Left kidney (tissue), 2 donors: Measurements from ENCODE around the gene CPEB3. TPM values are rescaled to one million over a fixed set of nuclear protein-coding genes. Genes with fewer than 3 reads are reported as not detected.
"Not testable (repeated sequence)": the region's sequence is repeated elsewhere in the genome, so short reads cannot be mapped to it uniquely, and the experiment has no call there.

Source experiments
- DNase-seq: peaks from one replicate; pipeline ENCODE4 v3.0.0-alpha.2; 2013
- polyA plus RNA-seq: library from polyadenylated mRNA; unstranded; fragments of 120-200 nt; gene quantifications from one replicate; pipeline ENCODE4 v1.2.1, GENCODE V29; 2013; ENCODE audit not compliant: insufficient read length

CPEB3 gene
- polyA plus RNA-seq, 1 donor = 3.3 TPM

DNA sequence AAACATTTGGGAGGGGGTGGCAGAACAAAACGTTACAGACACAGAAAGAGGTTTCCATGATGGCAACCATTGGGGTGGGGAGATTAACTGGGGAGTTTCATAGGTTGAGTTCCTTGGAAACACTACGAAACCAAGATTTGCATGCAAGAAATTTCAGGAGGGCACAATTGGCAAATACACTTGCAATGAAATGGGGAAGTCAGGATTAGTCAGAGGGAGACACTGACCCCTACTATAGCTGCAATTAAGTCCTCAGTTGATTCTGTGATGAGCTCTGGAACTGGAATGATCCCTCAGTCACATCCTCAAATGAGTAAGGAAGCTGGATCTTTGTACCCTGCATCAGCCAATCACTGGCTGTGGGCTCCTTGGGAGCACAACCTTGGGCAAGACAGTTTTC lies 22.1 kb downstream of the CPEB3 start:
- DNase-seq = no peak

DNA sequence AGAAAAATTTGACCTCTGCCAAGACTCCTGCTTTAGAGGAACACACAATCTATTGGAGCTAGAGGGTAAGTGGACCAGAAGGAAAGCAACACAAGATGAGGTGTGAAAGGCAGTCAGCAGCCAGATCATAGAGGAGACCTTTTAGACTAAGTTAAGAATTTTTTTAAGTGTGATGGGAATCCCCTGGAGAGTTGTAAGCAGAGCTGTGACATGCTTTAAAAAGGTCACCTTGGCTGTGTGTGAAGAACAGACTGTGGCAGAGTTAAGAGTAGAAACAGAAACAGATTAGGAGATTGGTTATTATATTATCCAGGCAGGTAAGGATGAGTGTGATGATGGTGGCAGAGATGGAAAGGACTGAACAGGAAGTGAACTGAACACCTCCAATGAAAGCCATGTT lies 23.5 kb downstream of the CPEB3 start:
- no peak for DNase-seq

DNA sequence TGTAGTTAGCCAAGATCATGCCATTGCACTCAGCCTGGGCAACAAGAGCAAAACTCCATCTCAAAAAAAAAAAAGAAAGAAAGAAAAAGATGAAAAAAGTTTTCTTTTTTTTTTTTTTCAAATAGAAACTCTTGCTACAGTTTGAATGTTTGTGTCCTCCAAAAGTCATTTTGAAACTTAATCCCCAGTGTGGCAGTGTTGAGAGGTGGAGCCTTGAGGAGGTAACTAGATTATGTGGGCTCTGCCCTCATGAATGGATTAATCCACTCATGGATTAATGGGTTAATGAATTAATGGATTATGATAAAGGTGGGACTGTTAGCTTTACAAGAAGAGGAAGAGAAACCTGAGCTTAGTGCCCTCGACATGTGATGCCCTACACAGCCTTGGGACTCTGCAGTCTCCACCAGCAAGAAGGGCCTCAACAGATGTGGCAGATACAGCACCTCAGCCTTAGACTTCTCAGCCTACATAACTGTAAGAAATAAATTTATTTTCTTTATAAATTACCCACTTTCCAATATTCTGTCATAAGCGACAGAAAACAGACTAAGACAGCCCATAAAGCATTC lies 25.1 kb downstream of the CPEB3 start:
- DNase-seq = no peak

DNA sequence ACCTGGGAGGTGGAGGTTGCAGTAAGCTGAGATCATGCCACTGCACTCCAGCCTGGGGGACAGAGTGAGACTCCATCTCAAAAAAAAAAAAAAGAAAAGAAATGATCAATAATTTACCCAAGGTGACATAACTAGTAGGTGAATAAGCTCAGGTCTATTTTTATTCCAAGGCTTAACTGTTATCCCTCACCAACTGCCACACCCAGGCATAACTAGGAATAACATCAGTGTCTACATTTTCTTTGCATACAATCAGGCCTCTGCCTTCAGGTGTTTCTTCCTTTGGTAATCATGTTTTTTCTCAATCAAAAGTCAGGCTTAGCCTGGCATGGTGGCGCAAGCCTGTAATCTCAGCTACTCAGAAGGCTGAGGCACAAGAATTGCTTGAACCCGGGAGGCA lies 26.6 kb downstream of the CPEB3 start:
- DNase-seq = no peak

DNA sequence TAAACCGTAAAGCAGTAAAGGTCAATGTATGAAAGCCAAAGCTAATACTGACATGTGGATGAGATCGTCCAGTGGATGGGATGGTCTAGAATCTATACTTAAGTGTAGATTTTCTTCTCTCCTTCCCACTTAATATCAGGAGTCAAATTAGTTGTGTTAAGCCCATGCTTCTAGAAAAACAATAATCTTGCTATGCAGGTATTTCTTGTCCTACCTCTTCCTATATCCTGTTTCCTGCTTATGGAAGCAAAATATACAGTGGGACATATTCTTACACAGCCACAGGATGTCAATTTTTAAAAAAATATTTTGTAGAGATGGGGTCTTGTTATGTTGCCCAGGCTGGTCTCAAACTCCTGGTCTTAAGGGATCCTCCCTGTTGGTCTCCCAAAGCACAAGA lies 27.5 kb downstream of the CPEB3 start:
- DNase-seq = no peak

DNA sequence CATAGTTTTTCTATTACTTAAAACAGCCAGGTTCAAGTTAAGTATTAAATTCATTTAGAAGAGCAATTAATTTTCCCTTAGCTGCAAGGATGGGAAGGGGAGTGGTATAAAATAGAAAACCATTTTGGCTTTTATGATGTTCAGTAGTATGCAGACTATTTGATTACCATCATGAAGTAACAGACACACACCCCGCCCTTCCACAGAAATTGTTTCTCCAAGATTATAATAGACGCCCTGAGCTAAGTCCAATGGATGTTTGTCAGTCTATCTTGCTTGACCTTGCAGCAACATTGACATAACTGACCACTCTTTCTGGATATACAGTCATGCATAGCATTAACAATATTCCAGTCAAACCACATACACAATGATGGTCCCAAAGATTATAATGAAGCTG lies 42.3 kb downstream of the CPEB3 start:
- no peak for DNase-seq

DNA sequence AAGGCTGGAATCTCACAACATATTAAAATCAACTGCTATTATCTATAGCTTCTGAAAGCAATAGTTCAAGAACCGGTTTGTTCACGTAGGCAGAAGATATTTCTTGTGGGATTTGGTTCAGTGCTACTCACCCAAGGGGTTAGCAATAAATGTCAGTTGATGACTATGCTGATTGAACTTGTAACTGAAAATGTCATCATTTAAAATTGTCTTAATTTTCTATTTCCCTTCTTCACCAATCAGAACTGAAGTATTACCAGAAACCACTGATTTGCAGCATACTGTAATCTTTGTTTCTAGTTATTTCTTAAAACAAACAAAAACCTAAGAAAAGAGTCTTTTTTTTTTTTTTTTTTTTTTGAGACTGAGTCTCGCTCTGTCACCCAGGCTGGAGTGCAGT lies 46.1 kb downstream of the CPEB3 start:
- no peak for DNase-seq

DNA sequence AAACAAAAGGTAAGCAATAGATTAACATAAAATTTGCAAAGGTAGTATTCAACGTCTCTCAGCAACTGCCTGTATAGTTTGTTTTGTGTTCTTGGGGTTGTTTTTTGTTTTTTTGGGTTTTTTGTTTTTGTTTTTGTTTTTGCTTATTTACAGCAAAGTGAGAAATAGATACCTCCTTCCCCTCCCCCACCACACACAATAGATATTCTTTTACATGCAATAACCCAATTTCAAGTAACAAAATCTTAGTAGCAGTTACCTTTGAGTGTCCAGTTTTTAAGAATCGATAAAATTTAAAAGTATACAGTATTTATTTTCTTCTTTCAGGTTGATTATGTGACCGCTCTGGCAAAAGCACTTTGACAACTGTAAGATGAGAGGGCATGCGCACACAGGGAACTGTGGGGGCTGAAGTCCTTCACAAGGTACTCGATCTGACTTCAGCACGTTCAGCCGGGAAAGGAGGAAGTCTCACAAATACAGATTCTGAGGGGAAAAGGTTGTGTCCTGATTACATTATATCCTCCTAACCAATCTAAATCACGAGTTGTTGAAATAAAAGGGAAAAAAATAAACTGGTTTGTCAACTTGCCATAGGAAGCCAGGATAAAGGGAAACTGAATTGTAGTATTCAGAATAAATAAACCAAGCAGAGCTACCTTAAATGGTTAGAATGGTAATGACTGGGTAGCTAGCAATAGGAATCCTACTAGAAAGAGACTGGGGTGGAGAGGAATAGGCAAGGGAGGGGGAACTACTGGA lies 47.8 kb downstream of the CPEB3 start:
- DNase-seq = peak; percentile 56

DNA sequence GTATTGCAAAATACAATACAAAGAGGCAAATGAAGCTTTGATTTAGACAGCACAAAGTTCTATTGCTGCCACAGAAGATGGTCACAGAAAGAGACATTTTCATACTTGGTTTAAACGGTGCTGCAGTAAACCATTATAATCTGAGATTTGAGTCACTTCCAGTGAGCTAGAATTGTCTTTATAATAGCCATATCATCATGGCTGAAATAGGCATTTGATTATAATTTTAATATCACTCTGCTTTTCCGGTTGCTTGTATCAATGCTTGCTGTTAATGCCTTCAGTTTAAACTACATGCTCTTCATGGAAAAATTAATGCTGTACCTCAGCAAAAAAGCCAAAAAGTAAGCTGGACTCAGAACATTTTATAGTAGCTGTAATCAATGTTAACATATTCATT lies 48.5 kb downstream of the CPEB3 start:
- DNase-seq = no peak

DNA sequence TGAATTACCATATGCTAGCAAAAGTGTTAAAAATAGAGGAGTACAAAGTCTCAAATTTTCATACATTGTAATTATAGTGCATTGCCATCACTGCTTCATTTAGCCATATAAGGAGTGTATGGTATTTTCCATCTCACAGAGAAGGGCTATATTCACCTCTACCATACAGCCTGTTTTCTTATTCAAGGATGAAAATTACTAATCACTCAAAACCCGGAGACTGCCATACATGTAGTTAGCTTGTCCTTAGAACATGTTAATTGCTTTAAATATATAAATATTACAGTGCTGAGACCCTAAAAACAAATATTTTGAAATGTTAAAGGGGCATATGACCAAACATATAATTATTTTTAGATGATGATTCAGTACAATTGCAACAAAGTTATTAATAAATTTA lies 49.4 kb downstream of the CPEB3 start:
- DNase-seq = no peak

DNA sequence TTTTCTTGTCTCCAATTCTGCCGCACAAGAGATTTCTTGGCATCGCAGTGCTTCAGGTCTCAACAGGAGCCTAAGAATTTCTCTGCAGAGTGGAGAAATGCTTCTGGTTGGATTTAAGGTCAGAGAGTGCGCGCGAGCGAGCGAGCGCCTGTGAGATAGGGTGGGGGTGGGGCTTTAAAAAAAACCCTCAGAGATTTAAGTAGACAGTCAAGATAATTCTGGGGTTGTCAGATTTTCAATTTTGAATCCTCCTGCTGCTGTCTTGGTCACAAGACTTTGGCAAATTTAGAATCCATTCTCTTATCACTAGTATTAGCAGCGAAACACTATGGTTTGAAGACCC lies 49.7 kb downstream of the CPEB3 start:
- peak; percentile 33 for DNase-seq

DNA sequence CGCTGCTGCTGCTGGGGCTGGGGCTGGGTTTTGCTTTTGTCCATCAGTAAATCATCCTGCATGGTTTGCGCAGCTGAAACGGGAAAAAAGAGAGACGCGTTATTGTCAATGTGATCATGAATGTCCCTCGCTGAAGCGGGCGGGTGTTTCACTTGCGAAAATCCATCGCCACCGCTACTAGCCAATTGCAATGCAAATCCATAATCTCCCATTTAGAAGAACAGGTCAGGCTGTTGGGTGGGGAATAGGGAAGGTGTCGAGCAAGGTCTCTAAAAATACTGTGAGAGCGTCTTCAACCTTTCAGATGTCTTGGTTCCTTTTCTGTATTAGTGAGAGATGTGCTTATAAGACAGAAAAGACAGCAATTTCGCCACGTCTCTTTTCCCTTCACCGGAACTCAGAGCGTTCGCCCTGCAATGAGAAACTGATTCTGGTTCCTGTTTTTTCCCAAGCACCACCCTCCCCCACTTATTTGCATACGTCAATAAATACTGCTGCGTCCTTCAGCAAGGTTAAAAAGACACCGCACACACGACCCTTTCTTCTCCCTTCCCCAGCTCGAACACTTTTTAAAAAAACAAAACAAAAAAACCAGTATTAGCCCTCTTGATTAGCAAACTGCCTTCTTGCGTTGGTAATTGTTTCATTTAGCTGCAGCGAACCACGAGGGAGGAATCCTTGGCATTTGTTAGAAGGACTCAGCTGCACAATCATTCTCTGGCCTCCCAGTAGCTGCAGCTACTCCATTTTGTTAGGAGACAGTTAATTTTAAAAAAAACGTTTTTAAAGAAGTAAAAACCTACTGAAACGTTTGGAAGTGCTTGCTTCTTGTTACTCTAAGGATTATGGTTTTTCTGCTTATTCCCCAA lies 50.4 kb downstream of the CPEB3 start:
- peak; percentile 73 for DNase-seq

DNA sequence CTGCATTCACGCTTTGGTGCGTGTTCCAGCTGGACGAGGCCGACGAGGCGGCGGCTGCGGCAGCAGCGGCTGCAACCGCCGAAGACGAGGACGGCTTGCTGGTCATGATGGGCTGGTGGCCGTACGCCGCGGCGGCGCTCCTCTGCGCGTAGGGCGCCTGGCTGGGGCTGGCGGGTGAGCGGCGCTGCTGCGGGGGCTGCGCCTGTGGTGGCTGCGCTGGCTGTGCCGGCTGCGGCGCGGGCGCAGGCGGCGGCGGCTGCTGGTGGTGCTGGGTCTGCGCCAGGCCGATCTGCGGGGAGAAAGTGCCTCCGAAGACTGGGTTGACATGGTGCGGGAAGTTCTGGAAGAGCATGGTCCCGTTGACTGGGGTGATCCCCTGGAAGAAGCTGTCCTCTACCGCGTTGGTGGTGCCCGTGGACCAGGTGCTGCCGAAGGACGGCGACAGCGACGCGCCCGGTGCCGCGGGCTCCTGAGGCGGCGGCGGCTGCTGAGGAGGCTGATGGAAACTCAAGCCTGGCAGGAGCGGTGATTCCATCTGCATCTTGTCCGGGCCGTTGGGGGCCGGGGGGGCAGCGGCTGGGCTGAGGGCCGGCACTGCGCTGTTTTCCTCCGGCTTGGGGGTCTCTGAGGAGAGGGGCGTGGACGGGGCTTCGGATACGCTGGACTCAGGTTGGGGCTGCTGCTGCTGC lies 51.1 kb downstream of the CPEB3 start:
- DNase-seq = peak; percentile 43

DNA sequence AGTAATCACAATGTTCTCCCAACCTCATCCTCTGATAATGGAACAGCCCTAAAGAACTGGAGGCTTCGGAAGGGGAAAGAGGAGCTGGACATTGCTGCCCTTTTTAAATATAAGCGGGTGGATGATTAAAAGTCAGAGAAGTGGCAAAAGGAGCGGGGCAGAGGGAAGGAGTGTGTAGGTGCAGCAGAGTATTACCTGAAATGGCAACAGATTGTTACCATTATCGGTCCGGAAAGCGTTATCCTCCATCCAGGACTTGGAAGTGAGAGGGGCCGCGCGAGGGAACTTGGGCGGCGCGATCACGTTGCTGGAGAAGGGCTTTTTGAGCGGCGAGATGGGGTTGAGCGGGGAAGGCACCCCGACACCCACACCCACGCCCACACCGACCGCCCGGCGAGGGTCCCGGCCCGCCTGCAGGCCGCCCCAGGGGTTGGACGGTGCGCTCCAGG lies 51.7 kb downstream of the CPEB3 start:
- DNase-seq = no peak

DNA sequence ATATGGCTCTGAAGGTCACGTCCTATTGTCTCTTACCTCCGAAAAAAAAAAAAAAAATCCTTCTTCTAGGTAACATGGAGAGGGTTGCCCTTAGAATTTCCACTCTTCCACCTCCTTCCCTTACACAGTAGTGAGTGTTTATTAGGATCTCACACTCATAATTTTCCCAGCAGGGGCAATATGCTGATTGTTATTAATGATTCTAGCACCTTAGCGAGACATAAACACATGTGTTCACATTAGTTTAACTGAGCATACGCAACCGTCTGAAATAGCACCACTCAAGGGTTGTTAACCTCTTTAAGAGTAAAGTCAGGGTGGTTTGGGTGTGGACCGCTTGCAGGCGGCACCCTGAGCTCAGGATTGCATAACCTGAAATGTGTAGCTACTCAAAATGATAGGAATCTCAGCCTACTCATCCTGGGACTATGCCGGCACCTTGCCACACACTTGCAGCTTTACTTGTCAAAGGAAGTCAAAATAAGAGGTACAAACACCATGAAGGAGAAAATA lies 52.2 kb downstream of the CPEB3 start:
- no peak for DNase-seq

DNA sequence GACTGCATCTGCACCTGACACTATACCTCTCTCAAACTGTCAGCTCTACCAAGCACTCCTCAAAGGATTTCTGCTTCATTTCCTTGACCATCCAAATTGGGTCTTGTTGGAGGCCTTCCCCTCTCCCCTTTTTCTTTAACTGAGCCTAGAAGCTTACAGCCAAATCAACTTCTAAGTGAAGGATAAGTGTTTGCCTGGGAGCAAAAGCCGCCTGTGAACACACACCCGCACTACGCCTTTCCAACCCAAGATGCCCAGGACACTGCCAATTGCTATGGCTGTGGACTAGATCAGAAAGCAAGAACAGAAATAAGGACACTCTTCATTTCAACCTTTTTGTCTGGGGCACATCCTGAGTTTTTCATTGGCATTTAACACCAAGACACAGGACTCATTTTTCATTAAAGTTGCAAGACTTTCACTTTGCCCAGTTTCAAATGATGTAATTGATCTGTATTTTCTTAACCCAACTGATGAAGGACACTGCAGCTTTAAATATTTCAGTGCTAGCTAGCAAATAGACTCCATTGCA lies 52.8 kb downstream of the CPEB3 start:
- no peak for DNase-seq

DNA sequence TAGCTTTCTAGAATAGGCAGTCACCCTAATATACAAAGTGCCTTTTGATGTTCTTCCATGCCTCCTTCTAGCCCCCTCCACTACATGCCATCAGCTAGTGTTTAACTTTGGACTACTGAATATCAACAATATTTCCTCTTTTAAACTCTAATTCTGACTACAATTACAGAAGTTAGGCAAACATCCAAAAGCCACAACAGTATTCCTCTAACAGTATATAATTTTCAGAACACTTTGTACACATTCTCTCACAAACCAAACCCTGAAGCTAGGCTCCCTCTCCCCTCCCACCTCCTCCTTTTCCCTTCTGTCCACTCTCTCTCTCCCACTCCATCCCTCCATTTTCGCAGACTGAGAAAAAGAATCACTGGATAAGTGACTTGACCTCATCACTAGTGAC lies 59.7 kb downstream of the CPEB3 start:
- no peak for DNase-seq

DNA sequence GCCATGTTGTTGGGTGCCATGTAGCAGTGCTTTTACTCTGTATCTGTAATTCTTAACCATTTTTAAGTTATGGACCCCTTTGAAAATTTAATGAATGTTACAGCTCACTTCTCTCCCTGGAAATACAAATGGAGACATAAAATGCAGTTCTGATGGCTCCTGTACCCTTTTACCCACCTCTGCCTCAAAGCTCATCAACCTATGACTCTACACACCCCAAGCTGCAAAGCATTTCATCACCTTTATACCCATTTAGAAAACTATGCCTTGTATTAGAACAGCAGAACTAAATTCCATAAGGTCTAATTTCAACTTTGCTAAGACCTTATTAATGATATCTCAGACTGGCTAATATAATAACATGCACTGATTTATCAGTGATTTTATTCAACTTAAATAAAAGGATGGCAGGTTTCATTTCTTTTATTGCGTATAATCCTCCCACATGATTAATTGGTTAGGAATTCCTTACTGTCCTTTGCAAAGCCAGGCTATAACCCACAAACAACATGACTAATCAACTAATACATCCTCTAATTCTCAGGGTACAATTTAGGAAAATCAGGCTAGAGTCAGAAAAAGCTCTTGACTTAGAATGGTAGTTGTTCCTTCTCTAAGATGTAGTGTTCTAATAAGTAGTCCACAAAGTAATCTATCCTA lies 68.1 kb downstream of the CPEB3 start:
- no peak for DNase-seq

DNA sequence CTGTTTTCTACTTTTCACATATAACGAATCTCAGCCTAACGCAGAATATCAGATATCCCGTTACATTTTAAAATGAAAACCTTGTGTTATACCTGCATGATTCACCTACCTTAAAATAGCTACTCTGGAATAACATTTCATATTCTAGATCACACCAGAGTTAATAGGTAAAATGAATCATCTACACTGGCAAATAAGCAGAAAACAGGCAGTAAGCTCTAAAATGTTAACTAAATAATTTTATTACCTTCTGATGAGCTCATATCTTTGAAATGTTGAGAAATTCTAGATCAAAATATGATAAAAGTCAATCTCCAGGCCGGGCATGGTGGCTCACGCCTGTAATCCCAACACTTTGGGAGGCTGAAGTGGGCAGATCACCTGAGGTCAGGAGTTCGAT lies 71.3 kb downstream of the CPEB3 start:
- no peak for DNase-seq

DNA sequence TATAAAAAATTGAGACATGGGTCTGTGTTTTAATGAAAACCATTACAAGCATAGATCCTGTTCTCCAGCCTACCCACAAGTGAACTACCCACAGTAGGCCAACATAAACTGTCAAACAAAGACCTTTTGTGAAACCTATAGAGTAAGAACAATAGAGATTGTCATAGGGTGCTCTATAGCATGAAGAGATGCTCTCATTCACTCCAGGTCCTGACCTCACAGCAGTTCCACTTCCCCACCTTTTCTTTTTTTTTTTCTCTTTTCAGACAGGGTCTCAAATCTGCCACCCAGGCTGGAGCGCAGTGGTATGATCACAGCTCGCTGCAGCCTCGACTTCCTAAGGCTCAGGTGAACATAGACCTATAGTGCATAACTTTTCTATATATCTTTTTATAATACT lies 72.3 kb downstream of the CPEB3 start:
- DNase-seq = no peak

DNA sequence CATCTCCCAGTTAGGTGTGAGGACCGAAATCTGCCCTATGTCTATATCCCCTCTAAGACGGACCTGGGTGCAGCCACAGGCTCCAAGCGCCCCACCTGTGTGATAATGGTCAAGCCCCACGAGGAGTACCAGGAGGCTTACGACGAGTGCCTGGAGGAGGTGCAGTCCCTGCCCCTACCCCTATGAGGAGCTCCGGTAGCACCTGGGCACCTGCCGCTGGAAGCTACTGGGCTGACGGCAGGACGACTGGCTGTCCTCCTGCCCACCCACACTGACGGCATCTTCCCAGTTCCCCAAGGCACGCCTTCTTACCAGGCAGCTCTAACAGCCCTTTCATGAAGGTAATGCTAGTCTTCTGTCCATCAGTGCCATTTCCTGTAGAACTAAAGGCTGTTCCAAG lies 74.3 kb downstream of the CPEB3 start:
- not testable (repeated sequence) for DNase-seq

DNA sequence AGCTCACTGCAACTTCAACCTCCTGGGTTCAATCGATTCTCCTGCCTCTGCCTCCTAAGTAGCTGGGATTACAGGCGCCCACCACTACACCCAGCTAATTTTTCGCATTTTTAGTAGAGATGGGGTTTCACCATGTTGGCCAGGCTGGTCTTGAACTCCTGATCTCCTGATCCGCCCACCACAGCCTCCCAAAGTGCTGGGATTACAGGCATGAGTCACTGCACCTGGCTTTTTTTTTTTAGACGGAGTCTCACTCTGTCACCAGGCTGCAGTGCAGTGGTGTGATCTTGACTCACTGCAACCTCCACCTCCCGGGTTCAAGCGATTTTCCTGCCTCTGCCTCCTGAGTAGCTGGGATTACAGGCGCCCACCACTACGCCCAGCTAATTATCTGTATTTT lies 75.7 kb downstream of the CPEB3 start:
- DNase-seq = not testable (repeated sequence)
